Endometrium (tissue), 2 donors: Measurements from ENCODE around the gene CD14.
"Not testable (repeated sequence)": the region's sequence is repeated elsewhere in the genome, so short reads cannot be mapped to it uniquely, and the experiment has no call there.

ENCODE experiments used
- FAIRE-seq: peaks from 2 replicates; lab custom pipeline; 2012; peaks lifted over from hg19 to GRCh38; lab: Jason Lieb, UNC
- donor health status: control.
- donor health status: control.

The CD14 gene

GRCh38 chr5:140635291-140636257 lies 2.6 kb upstream of the CD14 start:
- no peak for FAIRE-seq

GRCh38 chr5:140634103-140634502 lies 1.1 kb upstream of the CD14 start:
- no peak for FAIRE-seq

GRCh38 chr5:140633501-140633900 lies 526 bp upstream of the CD14 start:
- no peak for FAIRE-seq

GRCh38 chr5:140632366-140633020 lies 482 bp downstream of the CD14 start:
- FAIRE-seq, result no peak

- FAIRE-seq, result no peak
Measured at GRCh38 chr5:140631831-140632365, 1.1 kb downstream of the CD14 start.

- FAIRE-seq, result no peak
Measured at GRCh38 chr5:140631036-140631417, 1.9 kb downstream of the CD14 start.

GRCh38 chr5:140630292-140631035 lies 2.5 kb downstream of the CD14 start:
- no peak for FAIRE-seq

- FAIRE-seq, result no peak
Measured at GRCh38 chr5:140628711-140629110, 4.3 kb downstream of the CD14 start.

- FAIRE-seq, result no peak
Measured at GRCh38 chr5:140627972-140628371, 5.0 kb downstream of the CD14 start.

GRCh38 chr5:140624886-140625285 lies 8.1 kb downstream of the CD14 start:
- not testable (repeated sequence) for FAIRE-seq

- FAIRE-seq, result not testable (repeated sequence)
Measured at GRCh38 chr5:140623061-140623460, 9.9 kb downstream of the CD14 start.

GRCh38 chr5:140622301-140622700 lies 10.7 kb downstream of the CD14 start:
- FAIRE-seq, result no peak

GRCh38 chr5:140611020-140611521 lies 21.9 kb downstream of the CD14 start:
- FAIRE-seq, result no peak

- FAIRE-seq, result no peak
Measured at GRCh38 chr5:140609126-140609525, 23.8 kb downstream of the CD14 start.

GRCh38 chr5:140608722-140609121 lies 24.3 kb downstream of the CD14 start:
- FAIRE-seq, result no peak

- no peak for FAIRE-seq
Measured at GRCh38 chr5:140607031-140607430, 25.9 kb downstream of the CD14 start.

- no peak for FAIRE-seq
Measured at GRCh38 chr5:140605879-140606278, 27.1 kb downstream of the CD14 start.

GRCh38 chr5:140603734-140604133 lies 29.2 kb downstream of the CD14 start:
- no peak for FAIRE-seq

GRCh38 chr5:140603446-140603698 lies 29.6 kb downstream of the CD14 start:
- FAIRE-seq, result not testable (repeated sequence)

GRCh38 chr5:140602147-140602546 lies 30.8 kb downstream of the CD14 start:
- no peak for FAIRE-seq

GRCh38 chr5:140600096-140600495 lies 32.9 kb downstream of the CD14 start:
- no peak for FAIRE-seq

- no peak for FAIRE-seq
Measured at GRCh38 chr5:140598836-140599235, 34.1 kb downstream of the CD14 start.
